Cortex of kidney (tissue), 1 donor: ENCODE data around the gene TRPM2.
"Not testable (repeated sequence)": the region's sequence is repeated elsewhere in the genome, so short reads cannot be mapped to it uniquely, and the experiment has no call there.

Experiments
- DNase-seq: peaks from one replicate; lab custom pipeline; 2025; lab: John Stamatoyannopoulos, UW

The TRPM2 gene

GRCh38 chr21:44463724-44464123 is 110.3 kb downstream of the TRPM2 start:
- DNase-seq: no peak

GRCh38 chr21:44464351-44464750 is 110.9 kb downstream of the TRPM2 start:
- DNase-seq: no peak

GRCh38 chr21:44466351-44466954 is 113.0 kb downstream of the TRPM2 start:
- no peak for DNase-seq

- DNase-seq: no peak
Observed at GRCh38 chr21:44466996-44467858, 113.8 kb downstream of the TRPM2 start.

- no peak for DNase-seq
Observed at GRCh38 chr21:44467859-44468195, 114.4 kb downstream of the TRPM2 start.

GRCh38 chr21:44471341-44471740 is 117.9 kb downstream of the TRPM2 start:
- no peak for DNase-seq

GRCh38 chr21:44471996-44472395 is 118.6 kb downstream of the TRPM2 start:
- DNase-seq: no peak

GRCh38 chr21:44473915-44474555 is 120.6 kb downstream of the TRPM2 start:
- DNase-seq: no peak

GRCh38 chr21:44475266-44475845 is 121.9 kb downstream of the TRPM2 start:
- no peak for DNase-seq

GRCh38 chr21:44477131-44477530 is 123.7 kb downstream of the TRPM2 start:
- DNase-seq: no peak

GRCh38 chr21:44477712-44478111 is 124.3 kb downstream of the TRPM2 start:
- no peak for DNase-seq

- DNase-seq: no peak
Observed at GRCh38 chr21:44478124-44478800, 124.8 kb downstream of the TRPM2 start.

GRCh38 chr21:44478801-44479167 is 125.4 kb downstream of the TRPM2 start:
- no peak for DNase-seq

GRCh38 chr21:44479556-44480199 is 126.3 kb downstream of the TRPM2 start:
- not testable (repeated sequence) for DNase-seq

- no peak for DNase-seq
Observed at GRCh38 chr21:44480200-44481053, 127.0 kb downstream of the TRPM2 start.

- no peak for DNase-seq
Observed at GRCh38 chr21:44482581-44483287, 129.3 kb downstream of the TRPM2 start.

GRCh38 chr21:44483288-44484237 is 130.1 kb downstream of the TRPM2 start:
- DNase-seq: no peak

GRCh38 chr21:44484498-44485253 is 131.3 kb downstream of the TRPM2 start:
- no peak for DNase-seq
